HCT116 (cell line): ENCODE measurements around the gene MMEL1. TPM values are rescaled to one million over a fixed set of nuclear protein-coding genes. Genes with fewer than 3 reads are reported as not detected.

Experiments
- ATAC-seq: fragments of 200-7000 bp; cut with Tn5 transposase; 2 replicates; pipeline ENCODE4 v1.9.1; 2020; ENCODE audit warnings: mild to moderate bottlenecking, moderate library complexity
- BruUV-seq: library from RNA; stranded (reverse); fragments of 400-500 nt; replicated peaks from 2 replicates; lab custom pipeline; 2021; lab: Mats Ljungman, UMichigan
- CTCF ChIA-PET: fragments of 300-600 bp; sonication (Branson Sonifier 250); formaldehyde crosslinking; loops from one replicate; lab custom pipeline; 2021; ENCODE audit warnings: antibody characterized with exemption; lab: Charles Lee
- POLR2A ChIA-PET: fragments of 300-600, 350-600 bp; sonication (Branson Sonifier 250); formaldehyde crosslinking; loops from one replicate; lab custom pipeline; 2021; ENCODE audit warnings: antibody characterized with exemption; lab: Charles Lee
- RAD21 ChIA-PET, 2 experiments: fragments of 300-600 bp; sonication (Branson Sonifier 250); formaldehyde crosslinking; loops; one replicate each; lab custom pipeline; 2023; ENCODE audit warnings: low total read pairs in 2 of 2; ENCODE audit not compliant: uncharacterized antibody in 2 of 2, unreplicated experiment in 2 of 2, low non-redundant PET in 1 of 2; lab: Charles Lee
- DNase-seq: peaks from one replicate; pipeline ENCODE4 v3.0.0-alpha.2; 2010; ENCODE audit warnings: low read depth, low spot score
- H2AFZ ChIP-seq: fragments of 200-600 bp; shearing (Covaris generic), sonication (generic); 2 replicates; pipeline ENCODE4 v1.6.1; 2017; ENCODE audit warnings: low read depth, mixed run types, mixed read lengths, antibody characterized with exemption, low read length; ENCODE audit not compliant: poor library complexity, severe bottlenecking
- H3K27ac ChIP-seq: 2 replicates; pipeline ENCODE4 v1.5.1; 2012; ENCODE audit warnings: low read depth, low read length
- H3K27me3 ChIP-seq: fragments of 200-600 bp; sonication (generic); 2 replicates; pipeline ENCODE4 v1.6.1; 2016; ENCODE audit warnings: mixed run types, low read length, mixed read lengths; ENCODE audit not compliant: insufficient read depth
- H3K36me3 ChIP-seq, 2 experiments: fragments of 200-500 bp in 1 of 2; fragments of 200-600 bp in 1 of 2; sonication (Bioruptor generic) in 1 of 2; sonication (generic) in 1 of 2; 2 replicates each; pipeline versions ENCODE4 v1.5.1 to v1.6.1; 2014 to 2016; ENCODE audit warnings: low read length in 2 of 2, inconsistent platforms in 1 of 2, mixed read lengths in 1 of 2, mixed run types in 1 of 2; ENCODE audit not compliant: insufficient read depth in 2 of 2, control insufficient read depth in 1 of 2
- H3K4me1 ChIP-seq, 2 experiments: fragments of 200-600 bp in 1 of 2; sonication (generic) in 1 of 2; 2 replicates each; pipeline versions ENCODE4 v1.5.1 to v1.6.1; 2012 to 2017; ENCODE audit warnings: low read length in 2 of 2, inconsistent platforms in 1 of 2, mild to moderate bottlenecking in 1 of 2, mixed read lengths in 1 of 2, mixed run types in 1 of 2, moderate library complexity in 1 of 2; ENCODE audit not compliant: insufficient read depth in 2 of 2, control insufficient read depth in 1 of 2
- H3K4me2 ChIP-seq: fragments of 200-600 bp; sonication (generic); 2 replicates; pipeline ENCODE4 v1.6.1; 2017; ENCODE audit warnings: mixed run types, low read length, mixed read lengths
- H3K4me3 ChIP-seq, 2 experiments: fragments of 200-600 bp in 1 of 2; sonication (generic) in 1 of 2; replicated peaks in 1 of 2; 2 replicates each; pipeline ENCODE4 v1.5.1; 2011 to 2016; ENCODE audit warnings: low read length in 2 of 2, control low read depth in 1 of 2, low read depth in 1 of 2, mild to moderate bottlenecking in 1 of 2, mixed read lengths in 1 of 2, mixed run types in 1 of 2
- H3K79me2 ChIP-seq: fragments of 200-600 bp; sonication (generic); 2 replicates; pipeline ENCODE4 v1.6.1; 2017; ENCODE audit warnings: mild to moderate bottlenecking, mixed run types, low read length, moderate library complexity, mixed read lengths; ENCODE audit not compliant: insufficient read depth
- H3K9ac ChIP-seq: fragments of 200-600 bp; sonication (generic); 2 replicates; pipeline ENCODE4 v1.6.1; 2016; ENCODE audit warnings: low read length, mixed read lengths
- H3K9me2 ChIP-seq: fragments of 200-600 bp; sonication (generic), shearing (Covaris generic); 2 replicates; pipeline ENCODE4 v1.6.1; 2017; ENCODE audit warnings: mixed run types, mild to moderate bottlenecking, moderate library complexity; ENCODE audit not compliant: insufficient read depth
- H3K9me3 ChIP-seq, 2 experiments: fragments of 200-500 bp in 1 of 2; fragments of 200-600 bp in 1 of 2; sonication (Bioruptor generic) in 1 of 2; sonication (generic) in 1 of 2; 2 replicates each; pipeline ENCODE4 v1.6.1; 2014 to 2017; ENCODE audit warnings: low read length in 2 of 2, mixed read lengths in 2 of 2, inconsistent platforms in 1 of 2, low read depth in 1 of 2, mild to moderate bottlenecking in 1 of 2, mixed run types in 1 of 2, moderate library complexity in 1 of 2; ENCODE audit not compliant: control insufficient read depth in 1 of 2, insufficient read depth in 1 of 2
- H4K20me1 ChIP-seq: fragments of 200-600 bp; sonication (generic), shearing (Covaris generic); 2 replicates; pipeline ENCODE4 v1.6.1; 2017; ENCODE audit warnings: mixed run types, mild to moderate bottlenecking, moderate library complexity; ENCODE audit not compliant: insufficient read depth
- CBX3 ChIP-seq: IDR thresholded peaks from 2 replicates; pipeline ENCODE4 v1.6.1; 2012; ENCODE audit warnings: low read depth
- CEBPB ChIP-seq: IDR thresholded peaks from 2 replicates; pipeline ENCODE4 v1.6.1; 2012; ENCODE audit warnings: low read depth
- EGR1 ChIP-seq: IDR thresholded peaks from 2 replicates; pipeline ENCODE4 v1.6.1; 2012; ENCODE audit warnings: low read depth
- ELF1 ChIP-seq: IDR thresholded peaks from 2 replicates; pipeline ENCODE4 v1.6.1; 2012; ENCODE audit warnings: low read depth, borderline replicate concordance
- FOSL1 ChIP-seq: IDR thresholded peaks from 2 replicates; pipeline ENCODE4 v1.6.1; 2012; ENCODE audit warnings: low read depth
- JUND ChIP-seq: IDR thresholded peaks from 2 replicates; pipeline ENCODE4 v1.6.1; 2012
- POLR2A ChIP-seq: IDR thresholded peaks from 2 replicates; pipeline ENCODE4 v1.7.0; 2011; ENCODE audit warnings: borderline replicate concordance; ENCODE audit not compliant: insufficient read depth, insufficient read length; ENCODE audit errors: extremely low read depth
- POLR2AphosphoS5 ChIP-seq: IDR thresholded peaks from 2 replicates; pipeline ENCODE4 v1.6.1; 2011; ENCODE audit warnings: mild to moderate bottlenecking, low read depth, low read length, moderate library complexity
- RAD21 ChIP-seq: IDR thresholded peaks from 2 replicates; pipeline ENCODE4 v1.6.1; 2012; ENCODE audit warnings: low read depth, mild to moderate bottlenecking
- SIN3A ChIP-seq: IDR thresholded peaks from 2 replicates; pipeline ENCODE4 v1.6.1; 2012; ENCODE audit warnings: low read depth
- SP1 ChIP-seq: IDR thresholded peaks from 2 replicates; pipeline ENCODE4 v1.6.1; 2012; ENCODE audit warnings: low read depth
- SRF ChIP-seq: IDR thresholded peaks from 2 replicates; pipeline ENCODE4 v1.6.1; 2012; ENCODE audit warnings: low read depth
- TCF7L2 ChIP-seq: IDR thresholded peaks from 2 replicates; pipeline ENCODE4 v1.7.0; 2011; ENCODE audit warnings: borderline replicate concordance, inconsistent platforms; ENCODE audit not compliant: insufficient read depth, insufficient read length; ENCODE audit errors: extremely low read depth
- YY1 ChIP-seq: IDR thresholded peaks from 2 replicates; pipeline ENCODE4 v1.6.1; 2011; ENCODE audit warnings: low read length, low read depth, moderate library complexity, mild to moderate bottlenecking; ENCODE audit not compliant: insufficient replicate concordance; ENCODE audit errors: extremely low read depth
- intact Hi-C: fragments of 100-400 bp; cut with micrococcal nuclease; formaldehyde crosslinking; loops from 2 replicates; pipeline ENCODE4 v1.10.0; 2022
- total RNA-seq: library from RNA; stranded (reverse); gene quantifications from one replicate; pipeline ENCODE4 v1.2.1, GENCODE V29; 2021; ENCODE audit not compliant: unreplicated experiment
- TF ChIP-seq, protein P1 (sequence below): IDR thresholded peaks from 2 replicates; pipeline ENCODE4 v1.6.1; 2012
- TF ChIP-seq, protein P2 (sequence below), 3 experiments: fragments of 200-600 bp in 1 of 3; sonication (generic) in 1 of 3; IDR thresholded peaks in 2 of 3; conservative IDR thresholded peaks in 1 of 3; 2 replicates each; pipeline ENCODE4 v1.5.1; 2012 to 2017; ENCODE audit warnings: low read depth in 2 of 3, low read length in 2 of 3, antibody characterized with exemption in 1 of 3, borderline replicate concordance in 1 of 3, control low read depth in 1 of 3, mild to moderate bottlenecking in 1 of 3, mixed read lengths in 1 of 3, mixed run types in 1 of 3, moderate library complexity in 1 of 3; ENCODE audit not compliant: insufficient read depth in 1 of 3
- TF ChIP-seq, protein P3 (sequence below): IDR thresholded peaks from 2 replicates; pipeline ENCODE4 v1.6.1; 2012; ENCODE audit warnings: low read depth

Gene MMEL1
- total RNA-seq, 1 experiment from 2014 or later, result 2.7 TPM

DNA sequence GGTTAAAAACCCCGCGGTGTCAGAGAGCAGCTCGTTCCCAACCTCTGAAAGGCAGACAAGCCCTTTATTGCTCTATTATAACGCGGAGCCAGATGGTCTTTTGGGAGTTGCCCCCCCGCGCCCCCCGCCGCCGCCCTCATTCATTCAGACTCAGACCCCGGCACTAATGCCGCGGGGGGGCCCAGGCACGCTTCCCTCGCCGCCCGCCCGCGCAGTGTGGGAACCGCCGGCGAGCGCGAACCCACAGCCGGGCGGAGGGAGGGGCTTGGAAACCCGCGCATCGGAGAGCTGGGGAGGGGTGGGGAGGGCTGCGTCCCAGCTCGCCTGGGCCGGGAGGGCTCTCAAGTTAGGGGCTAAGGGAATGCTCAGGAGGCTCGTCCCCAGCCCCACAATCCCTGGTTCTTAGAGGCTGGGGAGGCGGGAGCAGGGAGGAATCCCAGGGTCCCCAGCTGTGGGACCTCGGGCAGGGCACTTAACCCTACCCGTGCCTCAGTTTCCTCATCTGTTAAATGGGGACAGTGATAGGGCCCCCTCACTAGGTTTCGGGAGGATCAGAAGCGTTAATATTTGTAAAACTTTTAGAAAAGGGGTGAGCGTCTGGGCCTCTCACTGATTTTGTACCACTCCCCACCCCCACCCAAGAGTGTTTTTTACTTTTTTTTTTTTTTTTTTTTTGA, 91.9 kb downstream of the MMEL1 start:
- Histone ChIP-seq H3K9me2 (no peaks in the 10 kb centered on the region), H3K27me3 (no peaks in the 10 kb centered on the region), H2AFZ (no peak overlapping the region), H3K9me3 (no peaks in the 10 kb centered on the region), H3K36me3 (no peaks in the 10 kb centered on the region), H3K4me1 (peaks cover 2 to 19% of the 10 kb centered on the region in 2 experiments), H3K4me2 (no peak overlapping the region), H3K27ac (no peak overlapping the region), H4K20me1 (no peaks in the 10 kb centered on the region), H3K9ac (no peak overlapping the region), H3K79me2 (no peaks in the 10 kb centered on the region), H3K4me3 (no peak overlapping the region)
- TF ChIP-seq JUND, result no peak
- no peak for TF ChIP-seq POLR2A
- TF ChIP-seq, protein P1, sequence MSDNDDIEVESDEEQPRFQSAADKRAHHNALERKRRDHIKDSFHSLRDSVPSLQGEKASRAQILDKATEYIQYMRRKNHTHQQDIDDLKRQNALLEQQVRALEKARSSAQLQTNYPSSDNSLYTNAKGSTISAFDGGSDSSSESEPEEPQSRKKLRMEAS, result no peak
- no peak for TF ChIP-seq RAD21
- no peak for TF ChIP-seq YY1
- TF ChIP-seq POLR2AphosphoS5, result no peak
- no peak for TF ChIP-seq FOSL1
- TF ChIP-seq SP1, result no peak
- TF ChIP-seq SIN3A, result no peak
- TF ChIP-seq, protein P2, sequence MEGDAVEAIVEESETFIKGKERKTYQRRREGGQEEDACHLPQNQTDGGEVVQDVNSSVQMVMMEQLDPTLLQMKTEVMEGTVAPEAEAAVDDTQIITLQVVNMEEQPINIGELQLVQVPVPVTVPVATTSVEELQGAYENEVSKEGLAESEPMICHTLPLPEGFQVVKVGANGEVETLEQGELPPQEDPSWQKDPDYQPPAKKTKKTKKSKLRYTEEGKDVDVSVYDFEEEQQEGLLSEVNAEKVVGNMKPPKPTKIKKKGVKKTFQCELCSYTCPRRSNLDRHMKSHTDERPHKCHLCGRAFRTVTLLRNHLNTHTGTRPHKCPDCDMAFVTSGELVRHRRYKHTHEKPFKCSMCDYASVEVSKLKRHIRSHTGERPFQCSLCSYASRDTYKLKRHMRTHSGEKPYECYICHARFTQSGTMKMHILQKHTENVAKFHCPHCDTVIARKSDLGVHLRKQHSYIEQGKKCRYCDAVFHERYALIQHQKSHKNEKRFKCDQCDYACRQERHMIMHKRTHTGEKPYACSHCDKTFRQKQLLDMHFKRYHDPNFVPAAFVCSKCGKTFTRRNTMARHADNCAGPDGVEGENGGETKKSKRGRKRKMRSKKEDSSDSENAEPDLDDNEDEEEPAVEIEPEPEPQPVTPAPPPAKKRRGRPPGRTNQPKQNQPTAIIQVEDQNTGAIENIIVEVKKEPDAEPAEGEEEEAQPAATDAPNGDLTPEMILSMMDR (IDR thresholded peaks at IDR 0.05 in 2 of 3, conservative IDR thresholded peaks at IDR 0.05 in 1 of 3; ENCODE audit: borderline replicate concordance in 1 of 3, insufficient read depth in 1 of 3, low read depth in 2 of 3, low read length in 2 of 3), result no peak
- TF ChIP-seq CEBPB, result no peak
- TF ChIP-seq ELF1, result no peak
- TF ChIP-seq, protein P3, sequence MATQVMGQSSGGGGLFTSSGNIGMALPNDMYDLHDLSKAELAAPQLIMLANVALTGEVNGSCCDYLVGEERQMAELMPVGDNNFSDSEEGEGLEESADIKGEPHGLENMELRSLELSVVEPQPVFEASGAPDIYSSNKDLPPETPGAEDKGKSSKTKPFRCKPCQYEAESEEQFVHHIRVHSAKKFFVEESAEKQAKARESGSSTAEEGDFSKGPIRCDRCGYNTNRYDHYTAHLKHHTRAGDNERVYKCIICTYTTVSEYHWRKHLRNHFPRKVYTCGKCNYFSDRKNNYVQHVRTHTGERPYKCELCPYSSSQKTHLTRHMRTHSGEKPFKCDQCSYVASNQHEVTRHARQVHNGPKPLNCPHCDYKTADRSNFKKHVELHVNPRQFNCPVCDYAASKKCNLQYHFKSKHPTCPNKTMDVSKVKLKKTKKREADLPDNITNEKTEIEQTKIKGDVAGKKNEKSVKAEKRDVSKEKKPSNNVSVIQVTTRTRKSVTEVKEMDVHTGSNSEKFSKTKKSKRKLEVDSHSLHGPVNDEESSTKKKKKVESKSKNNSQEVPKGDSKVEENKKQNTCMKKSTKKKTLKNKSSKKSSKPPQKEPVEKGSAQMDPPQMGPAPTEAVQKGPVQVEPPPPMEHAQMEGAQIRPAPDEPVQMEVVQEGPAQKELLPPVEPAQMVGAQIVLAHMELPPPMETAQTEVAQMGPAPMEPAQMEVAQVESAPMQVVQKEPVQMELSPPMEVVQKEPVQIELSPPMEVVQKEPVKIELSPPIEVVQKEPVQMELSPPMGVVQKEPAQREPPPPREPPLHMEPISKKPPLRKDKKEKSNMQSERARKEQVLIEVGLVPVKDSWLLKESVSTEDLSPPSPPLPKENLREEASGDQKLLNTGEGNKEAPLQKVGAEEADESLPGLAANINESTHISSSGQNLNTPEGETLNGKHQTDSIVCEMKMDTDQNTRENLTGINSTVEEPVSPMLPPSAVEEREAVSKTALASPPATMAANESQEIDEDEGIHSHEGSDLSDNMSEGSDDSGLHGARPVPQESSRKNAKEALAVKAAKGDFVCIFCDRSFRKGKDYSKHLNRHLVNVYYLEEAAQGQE, result no peak
- TF ChIP-seq TCF7L2, result no peak
- TF ChIP-seq SRF, result no peak
- no peak for TF ChIP-seq EGR1
- TF ChIP-seq CBX3, result no peak
- no TSS peak for BruUV-seq
- intact Hi-C loops, result no loop called here
- RAD21 ChIA-PET, result no interaction called here
- POLR2A ChIA-PET, result no interaction called here
- CTCF ChIA-PET, result no interaction called here
- DNase-seq, result no peak
- ATAC-seq, result no peak
